IMR-90 (cell line): ENCODE data around the gene OSER1. TPM values are rescaled to one million over a fixed set of nuclear protein-coding genes. Genes with fewer than 3 reads are reported as not detected.

Source experiments
- ATAC-seq: fragments of 200-7000 bp; cut with Tn5 transposase; 2 replicates; pipeline ENCODE4 v1.9.1; 2020; ENCODE audit warnings: low read depth, mild to moderate bottlenecking, moderate library complexity
- BruUV-seq: library from RNA; stranded (reverse); fragments of 400-500 nt; replicated peaks from 2 replicates; lab custom pipeline; 2021; lab: Mats Ljungman, UMichigan
- CTCF ChIA-PET: fragments of 300-600 bp; formaldehyde crosslinking; extraction: SDS; loops from one replicate; lab custom pipeline; 2021; ENCODE audit warnings: antibody characterized with exemption; lab: Yijun Ruan, JAX
- POLR2A ChIA-PET: fragments of 300-600 bp; sonication (Branson Sonifier 250); formaldehyde crosslinking; loops from one replicate; lab custom pipeline; 2022; ENCODE audit warnings: antibody characterized with exemption; ENCODE audit not compliant: unreplicated experiment; lab: Charles Lee
- DNase-seq: peaks from one replicate; pipeline ENCODE4 v3.0.0; 2013
- H2AFZ ChIP-seq: replicated peaks from 2 replicates; pipeline ENCODE3; 2013; ENCODE audit warnings: low read length, mild to moderate bottlenecking; ENCODE audit not compliant: poor library complexity
- H2AK5ac ChIP-seq: 2 replicates; pipeline ENCODE4 v1.6.1; 2013; ENCODE audit warnings: low read depth, low read length, inconsistent platforms
- H2AK9ac ChIP-seq: replicated peaks from 2 replicates; pipeline ENCODE3; 2013; ENCODE audit warnings: mild to moderate bottlenecking, low read depth, low read length, moderate library complexity; ENCODE audit not compliant: poor library complexity
- H2BK120ac ChIP-seq: 2 replicates; pipeline ENCODE4 v1.6.1; 2013; ENCODE audit warnings: low read depth, low read length, inconsistent platforms
- H2BK15ac ChIP-seq: 3 replicates; pipeline ENCODE4 v1.6.1; 2013; ENCODE audit warnings: low read depth, low read length, inconsistent platforms
- H2BK20ac ChIP-seq: 2 replicates; pipeline ENCODE4 v1.6.1; 2013; ENCODE audit warnings: low read depth, mild to moderate bottlenecking, inconsistent platforms, low read length, moderate library complexity
- H2BK5ac ChIP-seq: 2 replicates; pipeline ENCODE4 v1.6.1; 2013; ENCODE audit warnings: mild to moderate bottlenecking, low read depth, low read length, inconsistent platforms; ENCODE audit not compliant: poor library complexity, severe bottlenecking
- H3K14ac ChIP-seq: replicated peaks from 2 replicates; pipeline ENCODE4 v1.6.1; 2013; ENCODE audit warnings: low read depth, low read length, inconsistent platforms
- H3K18ac ChIP-seq: 2 replicates; pipeline ENCODE4 v1.6.1; 2013; ENCODE audit warnings: low read depth, low read length, control low read depth
- H3K23ac ChIP-seq: 2 replicates; pipeline ENCODE4 v1.6.1; 2013; ENCODE audit warnings: low read depth, low read length, inconsistent platforms
- H3K27ac ChIP-seq: 2 replicates; pipeline ENCODE4 v1.5.1; 2013; ENCODE audit warnings: mild to moderate bottlenecking, control low read depth, low read length; ENCODE audit not compliant: insufficient read depth
- H3K27me3 ChIP-seq: 2 replicates; pipeline ENCODE4 v1.6.1; 2013; ENCODE audit warnings: low read length; ENCODE audit not compliant: control insufficient read depth, insufficient read depth
- H3K36me3 ChIP-seq: 2 replicates; pipeline ENCODE4 v1.6.1; 2013; ENCODE audit warnings: low read length, mixed read lengths; ENCODE audit not compliant: control insufficient read depth, insufficient read depth
- H3K4ac ChIP-seq: 2 replicates; pipeline ENCODE4 v1.6.1; 2013; ENCODE audit warnings: low read depth, low read length, inconsistent platforms
- H3K4me1 ChIP-seq: 2 replicates; pipeline ENCODE4 v1.6.1; 2013; ENCODE audit warnings: low read length, mixed read lengths; ENCODE audit not compliant: control insufficient read depth, insufficient read depth
- H3K4me2 ChIP-seq: 2 replicates; pipeline ENCODE4 v1.6.1; 2013; ENCODE audit warnings: low read depth, mild to moderate bottlenecking, control low read depth, low read length, moderate library complexity
- H3K4me3 ChIP-seq: 2 replicates; pipeline ENCODE4 v1.5.1; 2013; ENCODE audit warnings: low read depth, mild to moderate bottlenecking, control low read depth, low read length, moderate library complexity; ENCODE audit not compliant: insufficient read depth
- H3K56ac ChIP-seq: 2 replicates; pipeline ENCODE4 v1.6.1; 2013; ENCODE audit warnings: low read length, inconsistent platforms; ENCODE audit not compliant: insufficient read depth; ENCODE audit errors: extremely low read depth
- H3K79me1 ChIP-seq, 2 experiments: 2 replicates each; pipeline ENCODE4 v1.6.1; 2013; ENCODE audit warnings: low read length in 2 of 2, inconsistent platforms in 1 of 2, low read depth in 1 of 2
- H3K9ac ChIP-seq: 2 replicates; pipeline ENCODE4 v1.6.1; 2013; ENCODE audit warnings: low read depth, low read length, control low read depth
- H3K9me1 ChIP-seq: 2 replicates; pipeline ENCODE4 v1.6.1; 2013; ENCODE audit warnings: low read length, inconsistent platforms; ENCODE audit not compliant: insufficient read depth
- H3K9me3 ChIP-seq: 2 replicates; pipeline ENCODE4 v1.6.1; 2013; ENCODE audit warnings: low read length; ENCODE audit not compliant: control insufficient read depth, insufficient read depth
- H4K20me1 ChIP-seq: 2 replicates; pipeline ENCODE4 v1.6.1; 2013; ENCODE audit warnings: low read length, inconsistent platforms; ENCODE audit not compliant: insufficient read depth
- H4K5ac ChIP-seq: 2 replicates; pipeline ENCODE4 v1.6.1; 2013; ENCODE audit warnings: mild to moderate bottlenecking, low read depth, low read length, control low read depth
- H4K8ac ChIP-seq, 2 experiments: 2 replicates each; pipeline ENCODE4 v1.6.1; 2013; ENCODE audit warnings: low read depth in 2 of 2, low read length in 2 of 2, control low read depth in 1 of 2, inconsistent platforms in 1 of 2
- H4K91ac ChIP-seq: 2 replicates; pipeline ENCODE4 v1.6.1; 2013; ENCODE audit warnings: low read depth, low read length, inconsistent platforms; ENCODE audit not compliant: insufficient read depth
- BHLHE40 ChIP-seq: fragments of 150-350 bp; IDR thresholded peaks from 2 replicates; pipeline ENCODE4 v1.6.1; 2016; ENCODE audit warnings: mild to moderate bottlenecking, low read depth, low read length
- CEBPB ChIP-seq: IDR thresholded peaks from 2 replicates; pipeline ENCODE4 v1.6.1; 2012; ENCODE audit warnings: low read depth, low read length, improper control_type of control experiment
- CHD1 ChIP-seq: IDR thresholded peaks from 2 replicates; pipeline ENCODE4 v1.6.1; 2012; ENCODE audit warnings: low read depth, low read length, improper control_type of control experiment
- CTCF ChIP-seq: conservative IDR thresholded peaks from 2 replicates; pipeline ENCODE4 v1.5.1; 2012; ENCODE audit warnings: mild to moderate bottlenecking, low read depth, low read length, improper control_type of control experiment
- FOS ChIP-seq: fragments of 150-350 bp; IDR thresholded peaks from 2 replicates; pipeline ENCODE4 v1.6.1; 2016; ENCODE audit warnings: low read depth, low read length
- MAFK ChIP-seq: IDR thresholded peaks from 2 replicates; pipeline ENCODE4 v1.6.1; 2012; ENCODE audit warnings: low read depth, low read length, improper control_type of control experiment
- MAZ ChIP-seq: IDR thresholded peaks from 2 replicates; pipeline ENCODE4 v1.6.1; 2012; ENCODE audit warnings: low read depth, mild to moderate bottlenecking, low read length, improper control_type of control experiment, moderate library complexity, borderline replicate concordance
- MXI1 ChIP-seq: IDR thresholded peaks from 2 replicates; pipeline ENCODE4 v1.6.1; 2012; ENCODE audit warnings: low read depth, mild to moderate bottlenecking, low read length, moderate library complexity, borderline replicate concordance
- NFE2L2 ChIP-seq: fragments of 150-350 bp; IDR thresholded peaks from 2 replicates; pipeline ENCODE4 v1.6.1; 2016; ENCODE audit warnings: low read depth, mild to moderate bottlenecking, low read length
- POLR2A ChIP-seq: IDR thresholded peaks from 2 replicates; pipeline ENCODE4 v1.6.1; 2012; ENCODE audit warnings: mild to moderate bottlenecking, low read depth, low read length
- RAD21 ChIP-seq: IDR thresholded peaks from 2 replicates; pipeline ENCODE4 v1.6.1; 2012; ENCODE audit warnings: low read length, improper control_type of control experiment
- RCOR1 ChIP-seq: IDR thresholded peaks from 2 replicates; pipeline ENCODE4 v1.6.1; 2012; ENCODE audit warnings: mild to moderate bottlenecking, low read length, improper control_type of control experiment; ENCODE audit not compliant: insufficient replicate concordance
- RFX5 ChIP-seq: IDR thresholded peaks from 2 replicates; pipeline ENCODE4 v1.8.0; 2012; ENCODE audit warnings: low read depth, mild to moderate bottlenecking, low read length, moderate library complexity
- SMC3 ChIP-seq: fragments of 150-350 bp; IDR thresholded peaks from 2 replicates; pipeline ENCODE4 v1.6.1; 2016; ENCODE audit warnings: low read depth, mild to moderate bottlenecking, antibody characterized with exemption, low read length, moderate library complexity
- USF2 ChIP-seq: fragments of 150-350 bp; IDR thresholded peaks from 2 replicates; pipeline ENCODE4 v1.6.1; 2017; ENCODE audit warnings: mild to moderate bottlenecking, antibody characterized with exemption, low read length, low read depth
- WGBS, 2 experiments: methylation state at CpG; one replicate each; pipeline versions ENCODE4 v1.1.5 to v1.1.7; 2013; ENCODE audit warnings: missing lambda C conversion rate in 2 of 2; ENCODE audit not compliant: insufficient read length in 1 of 2; ENCODE audit errors: extremely low coverage in 2 of 2; 5-methylcytosine and 5-hydroxymethylcytosine counted together
- dilution Hi-C: fragments of 300-500 bp; cut with HindIII; formaldehyde crosslinking; loops from one replicate; pipeline ENCODE4 v1.14.3; 2018; ENCODE audit warnings: low sequenced_read_pairs; ENCODE audit not compliant: unreplicated experiment
- in situ Hi-C: fragments of 300-500 bp; cut with MboI; formaldehyde crosslinking; loops from 3 replicates; pipeline ENCODE4 v1.14.3; 2019; ENCODE audit warnings: low sequenced_read_pairs, inconsistent platforms, mixed read lengths
- intact Hi-C: fragments of 100-400 bp; cut with micrococcal nuclease; formaldehyde crosslinking; loops from 2 replicates; pipeline ENCODE4 v1.10.0; 2022
- polyA plus RNA-seq, 3 experiments: library from polyadenylated mRNA; depleted of rRNA; stranded (reverse); fragments of >200 nt; gene quantifications; 2 replicates each; pipeline ENCODE4 v1.2.3, GENCODE V29; 2012; ENCODE audit warnings: low replicate concordance in 1 of 3
- total RNA-seq: library from RNA; depleted of rRNA; stranded (reverse); fragments of >200 nt; gene quantifications from 2 replicates; pipeline ENCODE4 v1.2.3, GENCODE V29; 2012
- TF ChIP-seq, protein P1 (sequence below): fragments of 150-350 bp; IDR thresholded peaks from 2 replicates; pipeline ENCODE4 v1.6.1; 2016; ENCODE audit warnings: low read depth, mild to moderate bottlenecking, low read length, moderate library complexity, borderline replicate concordance

OSER1 gene
- total and polyA plus RNA-seq, 2 of the 4 experiments (the other 2 are of a cell fraction) = 32.6 to 70.6 TPM

- Histone ChIP-seq H4K91ac (no peak overlapping the region), H3K4me3 (no peak overlapping the region), H2BK20ac (no peak overlapping the region), H3K79me1 (peaks cover 0 to 3% of the 10 kb centered on the region in 2 experiments; a peak in 2 of 4 replicates), H2BK120ac (no peak overlapping the region), H3K9ac (no peak overlapping the region), H2AK9ac (no peak overlapping the region), H3K18ac (no peak overlapping the region), H3K9me3 (no peaks in the 10 kb centered on the region), H2BK5ac (no peak overlapping the region), H4K20me1 (no peaks in the 10 kb centered on the region), H3K14ac (no peak overlapping the region), H3K36me3 (no peaks in the 10 kb centered on the region), H2BK15ac (no peak overlapping the region), H3K56ac (no peak overlapping the region), H4K8ac (no peak overlapping the region), H3K23ac (no peak overlapping the region), H3K9me1 (peaks cover 6% of the 10 kb centered on the region; the same call in 1 of the 2 replicates), H3K4me1 (no peaks in the 10 kb centered on the region), H3K4me2 (no peak overlapping the region), H2AK5ac (no peak overlapping the region), H2AFZ (no peak overlapping the region), H4K5ac (no peak overlapping the region), H3K4ac (no peak overlapping the region), H3K27ac (no peak overlapping the region), H3K27me3 (no peaks in the 10 kb centered on the region; the same call in 1 of the 2 replicates)
- POLR2A ChIA-PET = no interaction called here
- WGBS, 2 experiments = 88 to 100% methylated on average over 1 to 3 of the region's 5 CpGs
- dilution Hi-C loops (no loop called here), in situ Hi-C loops (no loop called here), intact Hi-C loops (no loop called here)
- no TSS peak for BruUV-seq
- TF ChIP-seq MAFK = no peak
- TF ChIP-seq CHD1 = no peak
- no peak for TF ChIP-seq USF2
- no peak for TF ChIP-seq NFE2L2
- TF ChIP-seq RCOR1 = no peak
- TF ChIP-seq CTCF = no peak
- TF ChIP-seq MAZ = no peak
- TF ChIP-seq BHLHE40 = no peak
- TF ChIP-seq, protein P1, sequence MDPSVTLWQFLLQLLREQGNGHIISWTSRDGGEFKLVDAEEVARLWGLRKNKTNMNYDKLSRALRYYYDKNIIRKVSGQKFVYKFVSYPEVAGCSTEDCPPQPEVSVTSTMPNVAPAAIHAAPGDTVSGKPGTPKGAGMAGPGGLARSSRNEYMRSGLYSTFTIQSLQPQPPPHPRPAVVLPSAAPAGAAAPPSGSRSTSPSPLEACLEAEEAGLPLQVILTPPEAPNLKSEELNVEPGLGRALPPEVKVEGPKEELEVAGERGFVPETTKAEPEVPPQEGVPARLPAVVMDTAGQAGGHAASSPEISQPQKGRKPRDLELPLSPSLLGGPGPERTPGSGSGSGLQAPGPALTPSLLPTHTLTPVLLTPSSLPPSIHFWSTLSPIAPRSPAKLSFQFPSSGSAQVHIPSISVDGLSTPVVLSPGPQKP = no peak
- no peak for TF ChIP-seq SMC3
- no peak for TF ChIP-seq CEBPB
- no peak for TF ChIP-seq POLR2A
- TF ChIP-seq MXI1 = no peak
- no peak for TF ChIP-seq RAD21
- TF ChIP-seq FOS = no peak
- TF ChIP-seq RFX5 = no peak
- ATAC-seq = no peak
- no peak for DNase-seq
- CTCF ChIA-PET = no interaction called here
Observed at GRCh38 chr20:44173116-44173515, 37.5 kb downstream of the OSER1 start.
